Vagina (tissue), 2 donors: ENCODE measurements around the gene CEACAM19.

Experiments used
- POLR2A ChIP-seq, 2 donors: fragments of 450-650 bp; IDR thresholded peaks; one replicate each; pipeline ENCODE4 v1.6.1; 2017; ENCODE audit warnings: antibody characterized with exemption in 2 of 2, mild to moderate bottlenecking in 2 of 2, moderate library complexity in 2 of 2
- POLR2AphosphoS5 ChIP-seq, 2 donors: sonication (generic); formaldehyde crosslinking; IDR thresholded peaks; one replicate each; pipeline ENCODE4 v1.9.0; 2017; ENCODE audit warnings: antibody characterized with exemption in 2 of 2, mild to moderate bottlenecking in 2 of 2, low read depth in 1 of 2; ENCODE audit not compliant: insufficient read depth in 1 of 2
- TF ChIP-seq, protein P1 (sequence below), 3 experiments: fragments of 450-650 bp in 2 of 3; fragments of 200-600 bp in 1 of 3; sonication (generic) in 1 of 3; IDR thresholded peaks; one replicate each; pipeline ENCODE4 v1.5.1; 2017 to 2019; ENCODE audit warnings: antibody characterized with exemption in 3 of 3, mild to moderate bottlenecking in 2 of 3, moderate library complexity in 2 of 3

DNA sequence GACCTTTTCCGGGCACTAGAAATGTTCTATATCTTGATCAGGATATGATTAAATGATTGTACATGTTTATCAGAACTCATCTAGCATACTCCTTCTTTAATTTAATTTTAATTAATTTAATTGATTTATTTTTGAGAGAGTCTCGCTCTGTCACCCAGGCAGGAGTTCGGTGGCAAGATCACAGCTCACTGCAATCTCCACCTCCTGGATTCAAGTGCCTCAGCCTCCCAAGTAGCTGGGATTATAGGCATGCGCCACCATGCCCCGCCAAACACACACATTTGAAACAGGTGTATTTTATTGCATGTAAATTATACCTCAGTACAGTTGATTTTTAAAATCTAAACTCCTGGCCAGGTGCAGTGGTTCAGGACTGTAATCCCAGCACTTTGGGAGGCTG is 59.8 kb downstream of the CEACAM19 start:
- TF ChIP-seq, protein P1, sequence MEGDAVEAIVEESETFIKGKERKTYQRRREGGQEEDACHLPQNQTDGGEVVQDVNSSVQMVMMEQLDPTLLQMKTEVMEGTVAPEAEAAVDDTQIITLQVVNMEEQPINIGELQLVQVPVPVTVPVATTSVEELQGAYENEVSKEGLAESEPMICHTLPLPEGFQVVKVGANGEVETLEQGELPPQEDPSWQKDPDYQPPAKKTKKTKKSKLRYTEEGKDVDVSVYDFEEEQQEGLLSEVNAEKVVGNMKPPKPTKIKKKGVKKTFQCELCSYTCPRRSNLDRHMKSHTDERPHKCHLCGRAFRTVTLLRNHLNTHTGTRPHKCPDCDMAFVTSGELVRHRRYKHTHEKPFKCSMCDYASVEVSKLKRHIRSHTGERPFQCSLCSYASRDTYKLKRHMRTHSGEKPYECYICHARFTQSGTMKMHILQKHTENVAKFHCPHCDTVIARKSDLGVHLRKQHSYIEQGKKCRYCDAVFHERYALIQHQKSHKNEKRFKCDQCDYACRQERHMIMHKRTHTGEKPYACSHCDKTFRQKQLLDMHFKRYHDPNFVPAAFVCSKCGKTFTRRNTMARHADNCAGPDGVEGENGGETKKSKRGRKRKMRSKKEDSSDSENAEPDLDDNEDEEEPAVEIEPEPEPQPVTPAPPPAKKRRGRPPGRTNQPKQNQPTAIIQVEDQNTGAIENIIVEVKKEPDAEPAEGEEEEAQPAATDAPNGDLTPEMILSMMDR (IDR thresholded peaks at IDR 0.05) = no peak
- TF ChIP-seq POLR2A (IDR thresholded peaks at IDR 0.05) (no peak), POLR2AphosphoS5 (IDR thresholded peaks at IDR 0.05; ENCODE audit: insufficient read depth in 1 of 2, low read depth in 1 of 2) (no peak)
